ENCODE data around the gene TBC1D32.
A peak's percentile ranks its signal among the peaks of the same experiment; 100 is the strongest.
"Not testable (repeated sequence)": the region's sequence is repeated elsewhere in the genome, so short reads cannot be mapped to it uniquely, and the experiment has no call there.

Gene TBC1D32

DNA sequence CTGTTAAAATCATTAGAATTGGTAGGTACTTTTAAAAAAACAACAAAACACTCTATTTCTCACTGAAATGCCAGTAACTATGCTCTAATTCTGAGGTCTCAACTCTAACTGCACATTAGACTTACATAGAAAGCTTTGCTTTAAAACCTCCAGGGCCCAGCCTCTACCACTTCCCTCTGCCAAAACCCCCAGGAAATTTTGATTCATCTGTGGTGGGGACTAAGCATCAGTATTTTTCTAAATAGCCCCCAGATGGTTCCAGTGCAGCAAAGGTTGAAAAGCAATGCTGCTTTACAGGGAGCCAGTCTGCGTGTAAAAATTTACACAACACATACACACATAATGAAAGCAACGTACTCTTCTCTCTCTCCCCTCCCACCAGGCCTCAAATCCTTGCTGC is 3.8 kb downstream of the TBC1D32 start:
- no peak for DNase-seq

DNA sequence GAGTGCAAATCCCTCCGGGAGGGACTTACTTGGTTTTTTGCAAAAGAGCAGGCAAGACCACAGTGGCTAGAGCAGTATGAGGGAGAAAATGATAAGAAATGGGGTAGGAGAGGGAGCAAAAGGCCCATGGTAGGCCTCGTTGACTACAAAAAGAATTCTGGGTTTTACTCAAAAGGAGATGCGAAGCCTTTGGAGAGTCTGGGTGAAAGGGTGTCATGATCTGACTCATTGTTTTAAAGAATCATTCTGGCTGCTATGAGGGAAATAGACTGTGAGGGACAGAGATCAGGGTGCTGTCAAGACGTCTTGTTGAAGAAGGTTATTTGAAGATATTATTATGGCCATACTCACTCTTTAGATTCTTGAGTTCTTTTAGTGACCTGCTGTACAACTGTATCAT is 13.0 kb downstream of the TBC1D32 start:
- DNase-seq: no peak

DNA sequence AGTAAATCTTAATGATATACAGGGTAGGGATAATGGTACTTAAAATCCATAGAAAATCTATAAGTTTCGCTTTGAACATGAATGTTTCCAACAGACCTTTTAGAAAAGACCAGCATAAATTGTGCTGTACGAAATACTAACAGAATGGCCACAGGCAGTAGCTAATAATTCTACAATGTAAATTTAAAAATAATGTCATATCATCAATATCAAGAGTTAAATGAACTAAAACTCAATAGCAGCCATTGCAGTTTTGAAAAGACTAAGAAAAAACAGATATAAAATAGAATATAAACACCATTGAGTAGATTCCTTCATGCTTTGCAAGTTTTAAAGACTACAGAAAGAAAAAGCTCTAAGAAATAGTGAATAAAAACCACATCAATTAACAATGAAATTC is 14.7 kb downstream of the TBC1D32 start:
- no peak for DNase-seq

DNA sequence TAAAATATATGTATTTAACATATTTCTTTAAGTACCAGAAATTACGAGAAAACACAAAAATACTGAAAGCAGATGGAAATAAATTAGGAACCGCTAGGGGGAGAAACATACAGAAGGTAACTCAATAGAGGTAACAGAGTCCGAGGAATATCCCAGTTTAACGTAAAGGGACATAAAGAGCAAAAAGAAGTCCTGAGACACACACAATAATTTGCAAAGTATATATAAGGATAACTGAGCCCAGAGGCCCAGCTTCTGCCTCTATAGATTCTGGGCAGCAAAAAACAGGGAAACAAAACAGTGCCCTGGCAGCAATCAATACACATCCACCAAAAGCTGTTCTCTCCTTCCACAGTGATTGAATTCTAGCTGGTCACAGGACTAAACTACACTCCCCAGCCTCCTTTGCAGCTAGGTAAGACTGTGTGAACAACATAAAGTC is 15.1 kb downstream of the TBC1D32 start:
- DNase-seq: peak; percentile 13 to 34 (median 33)

DNA sequence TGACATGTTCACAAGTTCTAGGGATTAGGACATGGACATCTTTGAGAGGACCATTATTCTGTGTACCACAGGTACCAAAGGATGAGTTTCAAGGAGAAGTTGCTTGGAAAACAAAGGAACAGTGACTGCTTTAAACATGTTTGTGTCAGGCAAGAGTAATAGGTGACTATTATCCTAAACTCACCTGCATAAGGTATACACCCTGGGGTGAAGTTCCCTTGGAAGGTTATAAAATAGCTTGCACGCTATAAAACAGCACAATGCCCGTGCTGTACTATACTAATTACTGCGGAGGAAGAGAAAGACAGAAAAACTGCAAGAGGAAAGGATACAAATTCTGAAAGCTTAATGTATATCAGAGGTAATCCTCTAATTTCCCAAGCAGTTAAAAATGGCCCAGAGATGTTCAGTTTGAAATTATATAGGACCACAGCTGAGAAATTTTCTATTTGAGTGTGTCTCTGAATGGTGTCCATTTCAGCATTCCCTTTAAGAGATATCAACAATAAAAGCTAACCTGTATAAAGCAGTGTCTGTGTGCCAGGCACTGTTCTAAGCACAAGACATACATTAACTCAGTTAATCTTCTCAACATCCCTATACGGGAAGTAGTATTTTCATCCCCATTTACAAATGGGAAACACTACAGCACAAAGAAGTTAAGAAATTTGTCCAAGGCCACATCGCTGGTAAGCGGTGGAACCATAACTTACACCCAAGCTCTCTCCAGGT is 19.7 kb downstream of the TBC1D32 start:
- DNase-seq: no peak

DNA sequence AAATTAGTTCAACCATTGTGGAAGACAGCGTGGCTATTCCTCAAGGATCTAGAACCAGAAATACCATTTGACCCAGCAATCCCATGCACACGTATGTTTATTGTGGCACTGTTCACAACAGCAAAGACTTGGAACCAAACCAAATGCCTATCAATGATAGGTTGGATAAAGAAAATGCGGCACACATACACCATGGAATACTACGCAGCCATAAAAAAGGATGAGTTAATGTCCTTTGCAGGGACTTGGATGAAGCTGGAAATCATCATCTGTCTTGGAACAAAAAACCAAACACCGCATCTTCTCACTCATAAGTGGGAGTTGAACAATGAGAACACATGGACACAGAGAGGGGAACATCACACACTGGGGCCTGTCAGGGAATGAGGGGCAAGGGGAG is 22.5 kb downstream of the TBC1D32 start:
- not testable (repeated sequence) for DNase-seq

DNA sequence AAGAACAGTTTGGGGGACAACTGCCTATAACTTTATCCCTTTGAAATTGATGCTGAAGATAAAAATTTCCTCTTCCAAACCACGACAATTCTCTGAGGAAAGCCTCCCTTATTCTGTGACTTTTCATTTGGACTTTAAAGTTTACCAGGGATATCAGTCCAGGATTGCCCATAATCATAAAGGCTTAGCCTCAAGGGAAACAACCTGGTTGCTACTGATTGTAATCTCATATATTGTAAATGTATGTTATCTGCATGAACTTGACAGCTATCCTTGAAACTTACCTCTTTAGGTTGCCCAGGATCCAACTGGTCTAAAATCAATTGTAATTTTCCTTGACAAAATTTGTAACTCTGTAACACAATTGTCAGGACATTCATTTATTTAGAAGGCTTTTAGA is 23.8 kb downstream of the TBC1D32 start:
- no peak for DNase-seq

DNA sequence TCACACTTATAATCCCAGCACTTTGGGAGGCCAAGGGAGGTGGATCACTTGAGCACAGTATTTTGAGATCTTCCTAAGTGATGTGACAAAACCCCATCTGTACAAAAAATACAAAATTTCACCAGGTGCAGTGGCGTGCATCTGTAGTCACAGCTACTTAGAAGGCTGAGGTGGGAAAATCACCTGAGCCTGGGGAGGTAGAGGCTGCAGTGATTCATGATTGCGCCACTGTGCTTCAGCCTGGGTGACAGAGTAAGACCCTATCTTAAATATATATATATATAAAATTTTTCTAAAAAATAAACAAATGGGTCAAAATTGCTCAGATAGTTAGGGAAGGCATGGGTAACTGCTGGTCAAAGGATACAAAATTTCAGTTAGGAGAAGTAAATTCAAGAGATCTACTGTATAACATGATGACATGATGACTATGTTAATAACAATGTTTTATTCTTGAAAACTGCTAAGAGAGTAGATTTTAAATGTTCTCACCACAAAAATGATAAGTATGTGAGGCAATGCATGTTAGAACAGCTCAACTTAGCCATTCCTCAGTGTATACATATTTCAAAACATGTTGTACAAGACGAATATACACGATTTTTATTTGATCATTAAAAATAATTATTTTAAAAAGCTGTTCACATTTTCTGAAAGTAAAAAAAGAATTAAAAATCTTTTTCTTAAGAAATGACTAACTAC is 24.4 kb downstream of the TBC1D32 start:
- no peak for DNase-seq

DNA sequence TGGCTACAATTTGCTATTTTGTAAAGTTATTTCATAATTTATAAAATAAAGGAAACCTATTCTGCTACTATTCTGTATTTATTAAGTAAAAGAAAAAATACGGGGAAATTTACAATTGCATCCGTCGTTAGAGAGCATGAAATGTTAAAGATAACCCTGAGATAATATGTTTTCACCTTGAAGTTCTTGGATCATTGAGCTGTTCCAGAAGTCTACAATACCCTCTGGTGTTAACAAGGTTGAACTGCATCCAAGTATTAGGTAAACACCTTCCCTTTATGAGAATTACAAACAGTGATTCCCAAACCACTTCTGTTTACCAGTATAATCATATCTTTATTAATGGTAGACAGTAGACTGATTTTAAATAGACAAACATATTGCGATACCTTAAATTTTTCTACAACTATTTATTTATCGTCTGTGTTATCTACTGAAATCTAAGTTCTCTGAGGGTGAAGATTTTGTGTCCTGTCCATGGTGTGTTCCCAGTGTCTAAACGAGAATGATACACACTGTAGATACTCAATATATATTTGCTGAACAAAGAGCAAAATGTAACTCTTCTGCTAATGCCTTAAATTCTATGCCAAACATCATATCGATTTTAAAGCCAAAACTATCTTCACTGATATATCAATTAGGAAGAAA is 28.2 kb downstream of the TBC1D32 start:
- peak; percentile 37 to 55 (median 52) for DNase-seq

DNA sequence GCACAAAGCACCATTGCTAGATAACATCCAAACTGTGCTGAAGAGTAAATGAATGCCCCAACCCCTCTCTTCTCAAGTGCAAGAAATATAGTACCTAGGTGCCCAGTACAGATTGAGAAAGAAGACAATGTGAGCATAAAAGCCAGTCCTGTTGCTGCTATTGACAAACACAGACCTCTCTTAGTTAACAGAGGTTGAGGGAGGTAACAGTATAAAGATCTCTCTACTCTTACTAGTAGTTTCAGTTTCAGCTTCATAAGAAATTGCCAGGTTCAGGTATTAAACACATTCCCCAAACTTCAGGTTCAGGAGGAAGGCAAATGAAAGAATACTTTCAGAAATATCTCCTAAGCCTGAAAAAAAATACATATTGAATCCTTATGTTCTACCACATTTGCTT is 31.4 kb downstream of the TBC1D32 start:
- DNase-seq: no peak

DNA sequence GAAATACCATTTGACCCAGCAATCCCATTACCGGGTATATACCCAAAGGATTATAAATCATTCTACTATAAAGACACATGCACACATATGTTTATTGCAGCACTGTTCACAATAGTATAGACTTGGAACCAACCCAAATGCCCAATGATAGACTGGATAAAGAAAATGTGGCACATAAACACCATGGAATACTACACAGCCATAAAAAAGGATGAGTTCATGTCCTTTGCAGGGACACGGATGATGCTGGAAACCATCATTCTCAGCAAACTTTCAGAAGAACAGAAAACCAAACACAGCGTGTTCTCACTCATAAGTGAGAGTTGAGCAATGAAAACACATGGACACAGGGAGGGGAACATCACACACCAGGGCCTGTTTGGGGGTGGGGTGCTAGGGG is 33.1 kb downstream of the TBC1D32 start:
- not testable (repeated sequence) for DNase-seq

DNA sequence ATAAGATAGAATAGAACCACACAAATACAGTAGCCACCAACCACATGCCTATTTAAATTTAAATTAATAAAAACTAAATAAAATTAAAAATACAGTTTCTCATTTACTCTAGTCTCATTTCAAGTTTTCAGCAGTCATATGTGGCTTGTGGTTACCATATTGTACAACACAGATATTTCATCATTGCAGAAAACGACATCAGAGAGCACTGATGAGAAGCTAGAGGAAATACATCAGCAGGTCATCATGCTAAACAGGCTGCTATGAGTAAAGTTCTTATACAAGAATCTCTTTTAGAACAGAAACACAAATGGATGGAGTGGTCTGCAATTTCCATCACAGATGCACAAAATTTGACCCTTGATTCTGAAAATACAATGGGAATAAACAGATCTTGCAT is 36.6 kb downstream of the TBC1D32 start:
- peak; percentile 24 to 59 (median 46) for DNase-seq

DNA sequence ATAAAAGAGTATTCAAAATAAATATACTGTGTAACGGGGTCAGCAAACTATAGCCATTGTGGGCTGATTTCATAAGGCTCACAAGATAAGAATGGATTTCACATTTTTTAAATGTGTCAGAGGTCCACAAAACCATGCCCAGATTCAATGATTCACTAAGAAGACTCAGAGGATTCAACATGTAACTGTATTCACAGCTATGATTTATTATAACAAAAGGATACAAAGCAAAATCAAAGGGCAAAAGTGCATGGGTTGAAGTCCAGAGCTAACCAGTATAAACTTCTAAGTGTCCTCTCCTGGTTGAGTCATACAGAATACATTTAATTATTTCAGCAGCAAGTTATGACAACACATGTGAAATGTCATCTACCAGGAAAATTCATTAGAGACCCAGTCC is 49.2 kb downstream of the TBC1D32 start:
- no peak for DNase-seq

DNA sequence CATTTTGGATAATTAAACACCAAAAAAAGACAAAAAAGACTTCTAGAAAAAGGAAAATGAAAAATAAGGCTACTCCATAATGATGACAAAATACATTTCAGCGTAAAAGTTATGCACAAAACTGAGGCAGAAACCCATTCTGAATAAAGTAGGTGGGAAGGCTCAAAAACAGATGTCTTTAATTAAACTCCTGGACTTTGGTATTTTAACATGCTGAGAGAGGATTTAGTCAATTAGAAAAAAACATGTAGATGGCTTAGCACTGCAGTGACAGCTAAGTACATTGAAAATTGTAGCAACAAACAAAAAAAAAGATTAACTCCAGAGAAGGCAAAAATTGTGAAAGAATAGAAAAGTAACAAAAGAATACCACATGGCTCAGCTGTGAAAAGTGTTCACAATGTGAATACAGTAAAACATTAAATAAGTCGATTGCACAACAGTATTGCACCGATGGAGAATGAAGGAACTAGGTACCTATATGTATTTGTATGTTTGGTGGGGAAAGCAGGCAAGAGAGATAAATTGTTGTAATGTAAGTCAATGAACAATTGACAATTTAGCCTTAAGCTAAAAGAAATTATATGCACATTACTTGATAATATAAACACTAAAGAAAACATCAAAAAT is 59.5 kb downstream of the TBC1D32 start:
- no peak for DNase-seq

DNA sequence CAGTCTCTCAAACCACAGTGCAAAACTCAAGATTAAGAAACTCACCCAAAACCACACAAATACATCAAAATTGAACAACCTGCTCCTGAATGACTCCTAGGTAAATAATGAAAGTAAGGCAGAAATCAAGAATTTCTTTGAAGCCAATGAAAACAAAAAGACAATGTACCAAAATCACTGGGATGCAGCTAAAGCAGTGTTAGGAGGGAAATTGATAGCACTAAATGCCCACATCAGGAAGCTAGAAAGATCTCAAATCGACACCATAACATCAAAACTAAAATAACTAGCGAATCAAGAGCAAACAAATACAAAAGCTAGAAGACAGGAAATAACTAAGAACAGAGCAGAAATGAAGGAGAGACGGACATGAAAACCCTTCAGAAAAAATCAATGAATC is 70.5 kb downstream of the TBC1D32 start:
- DNase-seq: no peak

DNA sequence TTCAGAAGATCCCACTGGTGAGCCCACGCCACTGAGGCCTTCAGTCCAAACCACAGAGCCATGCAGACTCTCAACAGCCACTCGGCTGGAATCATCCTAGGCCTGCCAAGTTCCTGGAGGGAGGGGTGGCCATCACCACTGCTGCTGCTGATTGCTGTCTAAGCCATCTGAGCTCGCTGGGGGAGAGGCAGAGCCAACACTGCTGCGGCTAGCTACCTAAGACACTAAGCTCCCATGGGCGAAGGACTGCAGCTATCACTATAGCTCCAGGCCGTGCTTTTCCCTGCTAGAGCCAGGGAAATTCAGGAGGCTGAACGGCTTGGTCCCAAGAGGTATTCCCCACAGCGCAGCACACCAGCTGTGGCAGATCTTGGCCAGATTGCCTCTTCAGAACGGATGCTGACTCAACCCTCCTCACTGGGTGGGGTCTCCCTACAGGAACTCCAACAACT is 73.6 kb downstream of the TBC1D32 start:
- no peak for DNase-seq

DNA sequence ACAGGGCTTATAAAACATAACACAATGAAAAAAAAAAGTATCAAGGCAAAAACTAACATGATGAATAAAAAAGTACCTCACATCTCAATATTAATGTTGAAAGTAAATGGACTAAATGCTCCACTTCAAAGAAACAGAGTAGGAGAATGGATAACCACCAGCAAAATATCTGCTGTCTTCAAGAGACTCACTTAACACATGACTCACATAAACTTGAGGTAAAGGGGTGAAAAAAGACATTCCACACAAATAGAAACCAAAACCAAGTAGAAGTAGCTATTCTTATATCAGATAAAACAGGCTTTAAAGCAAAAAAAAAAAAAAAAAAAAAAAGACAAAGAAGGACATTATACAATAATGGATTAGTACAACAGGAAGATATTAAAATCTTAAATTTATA is 86.9 kb downstream of the TBC1D32 start:
- no peak for DNase-seq

DNA sequence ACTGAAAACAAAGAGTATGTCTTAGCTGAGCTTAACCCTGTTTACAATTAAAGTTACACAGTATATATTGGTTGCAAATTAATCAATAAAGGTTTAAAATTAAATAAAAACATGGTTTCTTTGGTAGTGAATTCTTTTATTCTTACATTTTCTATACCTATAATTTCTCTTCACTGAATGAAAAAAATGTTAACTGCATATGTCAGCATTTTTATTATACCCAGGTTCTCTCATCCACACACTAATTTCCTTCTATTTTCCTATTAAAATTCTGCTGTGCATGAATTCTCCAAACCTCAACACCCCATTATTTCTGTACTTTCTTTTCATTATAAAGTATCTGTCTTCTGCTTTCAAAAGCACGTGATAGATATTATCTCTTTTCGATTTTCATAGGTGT is 91.9 kb downstream of the TBC1D32 start:
- no peak for DNase-seq

DNA sequence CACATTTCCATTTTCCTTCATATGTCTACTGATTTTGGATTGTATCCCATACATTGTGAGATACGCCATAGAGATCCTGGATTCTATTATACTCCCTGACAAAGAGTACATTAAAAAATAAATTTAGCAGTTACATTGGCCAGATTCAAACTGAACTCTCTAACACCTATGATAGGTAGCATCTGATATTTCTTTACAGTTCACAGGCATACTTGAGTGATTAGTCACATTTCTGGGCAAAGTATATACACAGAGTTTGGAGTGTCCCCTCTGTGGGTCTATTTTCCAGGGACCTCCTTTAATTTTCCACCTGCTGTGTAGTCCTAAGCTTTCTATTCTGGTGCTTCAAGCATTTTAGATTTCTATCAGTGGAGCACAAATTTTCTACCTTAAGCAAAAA is 96.4 kb downstream of the TBC1D32 start:
- no peak for DNase-seq

DNA sequence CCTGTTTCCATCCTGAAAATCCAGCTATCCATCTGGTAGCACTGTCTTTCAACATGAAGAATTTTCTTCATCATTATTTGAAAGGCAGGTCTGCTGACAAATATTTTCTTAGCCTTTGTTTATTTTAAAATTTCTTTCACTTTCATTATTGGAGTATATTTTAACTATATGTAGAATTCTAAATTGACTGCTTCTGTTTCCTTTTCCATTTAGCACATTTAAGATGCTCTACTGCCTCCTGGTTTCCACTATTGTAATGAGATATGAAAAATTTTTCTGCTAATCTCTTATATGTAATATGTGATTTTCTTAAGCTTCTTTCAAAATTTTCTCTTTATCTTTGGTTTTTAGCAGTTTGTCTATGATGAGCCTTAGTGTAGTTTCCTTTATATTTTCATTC is 97.3 kb downstream of the TBC1D32 start:
- DNase-seq: no peak

DNA sequence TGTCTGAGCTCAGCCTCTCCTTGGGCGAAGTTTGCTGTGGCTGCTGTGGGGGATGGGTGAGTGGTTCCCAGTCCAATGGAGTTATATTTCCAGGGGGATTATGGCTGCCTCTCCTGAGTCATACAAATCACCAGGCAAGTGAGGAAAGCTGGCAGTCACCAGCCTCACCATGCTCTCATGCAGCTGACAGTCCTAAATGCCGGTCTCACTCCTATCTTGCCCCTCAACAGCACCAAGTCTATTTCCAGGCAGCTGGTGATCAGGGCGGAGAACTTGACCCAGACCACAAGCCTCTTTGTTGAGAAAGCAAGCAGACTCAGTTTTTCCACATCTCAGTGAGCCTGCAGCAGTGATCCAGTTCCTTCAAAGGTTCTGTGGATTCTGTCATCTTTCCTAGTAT is 98.9 kb downstream of the TBC1D32 start:
- DNase-seq: no peak

DNA sequence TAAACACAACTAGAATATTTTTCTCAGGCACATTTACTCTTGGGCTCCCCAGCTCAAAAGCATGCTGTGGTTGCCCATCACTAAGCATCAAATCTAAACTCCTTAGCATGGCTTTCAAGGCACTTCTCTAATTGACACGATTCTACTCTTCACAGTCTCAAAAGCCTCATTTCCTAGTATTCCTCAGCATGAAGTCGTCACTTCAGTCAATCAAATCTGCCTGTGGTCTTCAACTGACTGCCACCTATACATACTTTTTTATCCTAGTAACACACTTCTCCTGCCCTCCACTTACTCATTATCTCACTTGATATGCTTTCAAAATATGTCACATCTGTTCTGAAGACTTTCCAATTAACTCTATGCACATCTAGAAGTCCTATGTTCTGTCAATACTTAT is 110.3 kb downstream of the TBC1D32 start:
- no peak for DNase-seq

DNA sequence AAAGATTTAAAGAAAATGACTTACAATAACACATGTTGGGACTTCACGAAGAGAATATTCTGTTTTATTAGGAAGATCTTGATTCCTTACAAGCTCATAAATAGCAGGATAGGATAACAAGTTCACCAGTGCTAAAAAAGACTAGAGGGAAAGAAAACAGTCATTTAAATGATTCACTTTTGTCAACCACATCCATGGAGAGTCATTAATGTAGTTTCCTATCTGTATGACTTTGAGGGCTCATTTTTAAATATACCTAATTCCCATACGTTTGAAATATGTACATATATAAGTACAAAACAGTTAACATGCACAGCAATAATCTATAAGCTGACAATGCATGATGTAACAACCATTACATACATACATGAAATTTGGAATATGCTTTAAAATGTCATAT is 111.1 kb downstream of the TBC1D32 start:
- DNase-seq: no peak

DNA sequence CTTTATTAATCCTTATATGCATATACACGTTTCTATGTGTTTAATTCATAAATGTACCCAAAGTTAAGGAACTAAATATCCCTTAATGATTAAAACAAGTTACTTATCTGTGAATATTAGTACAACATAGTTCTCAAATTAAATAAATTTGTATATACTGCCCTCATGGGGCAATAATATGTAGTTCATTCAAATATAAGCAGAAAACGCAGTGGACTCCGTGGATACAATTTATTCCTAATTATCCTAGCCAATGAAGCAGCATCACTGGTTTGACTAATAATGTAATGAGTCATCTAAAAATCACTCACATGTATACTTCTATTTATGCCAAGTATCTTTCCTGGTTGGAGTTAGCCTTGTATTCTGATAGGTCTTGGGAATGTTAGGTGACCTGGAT is 111.6 kb downstream of the TBC1D32 start:
- no peak for DNase-seq
